ENCODE results near the gene TBC1D22B. TPM values are rescaled to one million over a fixed set of nuclear protein-coding genes. Genes with fewer than 3 reads are reported as not detected.

The TBC1D22B gene
- total RNA-seq, 1 experiment from 2014 or later, result 12.9 TPM

GRCh38 chr6:37302086-37302686, 44.6 kb downstream of the TBC1D22B start:
- Histone ChIP-seq H4K20me1 (ENCODE audit: control insufficient read depth, insufficient read depth, insufficient read length) (no peaks in the 10 kb centered on the region), H2AK5ac (ENCODE audit: insufficient read length, low read length) (no peak overlapping the region), H2BK5ac (ENCODE audit: insufficient read length, low read length) (no peak overlapping the region), H2BK15ac (ENCODE audit: low read depth, low read length) (no peak overlapping the region), H4K91ac (ENCODE audit: insufficient read length, low read depth, low read length) (no peak overlapping the region), H3K9me3 (ENCODE audit: control insufficient read depth, low read depth, low read length) (no peaks in the 10 kb centered on the region), H3K23me2 (ENCODE audit: insufficient read length, low read depth, low read length, poor library complexity, severe bottlenecking) (no peaks in the 10 kb centered on the region), H2BK120ac (ENCODE audit: low read depth, low read length, poor library complexity, severe bottlenecking) (no peak overlapping the region), H3K79me2 (ENCODE audit: insufficient read depth, low read length) (no peaks in the 10 kb centered on the region), H3K14ac (ENCODE audit: insufficient read depth, low read length) (no peak overlapping the region), H3K4ac (ENCODE audit: low read depth, low read length) (no peak overlapping the region), H4K8ac (replicated peaks; ENCODE audit: insufficient read length, low read depth, low read length) (no peak overlapping the region), H3K27me3 (ENCODE audit: insufficient read depth, low read length) (no peaks in the 10 kb centered on the region), H4K5ac (ENCODE audit: insufficient read length, low read depth, low read length) (no peak overlapping the region), H3K27ac (ENCODE audit: insufficient read length, low read depth, low read length) (no peak overlapping the region), H3K18ac (ENCODE audit: insufficient read length, low read depth, low read length) (no peak overlapping the region), H3K4me1 (ENCODE audit: insufficient read depth, low read length) (no peaks in the 10 kb centered on the region), H3K4me2 (ENCODE audit: insufficient read depth, insufficient read length, low read length) (no peak overlapping the region), H3K23ac (ENCODE audit: insufficient read length, low read depth, low read length) (no peak overlapping the region), H2BK20ac (ENCODE audit: low read depth, low read length, poor library complexity, severe bottlenecking) (no peak overlapping the region), H2AFZ (ENCODE audit: low read length) (no peak overlapping the region), H3K9ac (ENCODE audit: extremely low read depth, insufficient read length, low read length) (no peak overlapping the region), H3K56ac (ENCODE audit: insufficient read length, low read depth, low read length) (no peak overlapping the region), H3K79me1 (ENCODE audit: insufficient read depth, low read depth, low read length, poor library complexity, severe bottlenecking) (no peaks in the 10 kb centered on the region), H2BK12ac (ENCODE audit: insufficient read length, low read depth, low read length) (no peak overlapping the region), H3T11ph (ENCODE audit: low read length) (no peak overlapping the region)
- DNase-seq, result no peak
- TF ChIP-seq CTCF (conservative IDR thresholded peaks at IDR 0.05), result no peak
- Mint-ChIP-seq H3K27me3 (ENCODE audit: low read depth) (no peaks in the 10 kb centered on the region), H3K9me3 (no peaks in the 10 kb centered on the region), H3K36me3 (ENCODE audit: insufficient read depth in 1 of 3, low read depth in 3 of 3) (peaks cover 9 to 33% (median 20%) of the 10 kb centered on the region in 3 experiments; a peak in 6 of 7 replicates), H3K4me1 (no peaks in the 10 kb centered on the region), H3K4me3 (no peak overlapping the region), H3K27ac (no peak overlapping the region)
- no CpG with 5 or more reads among the region's 1 CpG for WGBS (ENCODE audit: extremely low coverage, insufficient read length, low lambda C conversion rate)
